HepG2 (cell line): ENCODE data around the gene INKA2. TPM values are rescaled to one million over a fixed set of nuclear protein-coding genes. Genes with fewer than 3 reads are reported as not detected.
A peak's percentile ranks its signal among the peaks of the same experiment; 100 is the strongest.

ENCODE experiments used
- ATF7 ChIP-seq, 2 experiments: fragments of 450-650 bp in 1 of 2; sonication (generic) in 1 of 2; formaldehyde crosslinking in 1 of 2; IDR thresholded peaks; 2 replicates each; pipeline versions ENCODE4 v1.4.0 to v1.6.1; 2016 to 2020; ENCODE audit warnings: antibody characterized with exemption in 1 of 2, mild to moderate bottlenecking in 1 of 2, missing genetic modification reagents in 1 of 2
- ATRX ChIP-seq: sonication (generic); formaldehyde crosslinking; IDR thresholded peaks from 2 replicates; pipeline ENCODE4 v1.4.0; 2020; ENCODE audit warnings: missing genetic modification reagents, borderline replicate concordance
- BATF2 ChIP-seq: sonication (generic); formaldehyde crosslinking; IDR thresholded peaks from 2 replicates; pipeline ENCODE4 v1.8.0; 2022; ENCODE audit warnings: mild to moderate bottlenecking, missing genetic modification reagents, moderate library complexity
- BHLHE40 ChIP-seq: IDR thresholded peaks from 2 replicates; pipeline ENCODE4 v1.6.1; 2011; ENCODE audit warnings: low read length, improper control_type of control experiment
- BRF2 ChIP-seq: sonication (generic); formaldehyde crosslinking; IDR thresholded peaks from 2 replicates; pipeline ENCODE4 v1.8.1; 2022; ENCODE audit warnings: mild to moderate bottlenecking, missing genetic modification reagents
- MED1 ChIP-seq: sonication (generic); formaldehyde crosslinking; IDR thresholded peaks from 2 replicates; pipeline ENCODE4 v1.4.0; 2020; ENCODE audit warnings: missing genetic modification reagents
- MED13 ChIP-seq: sonication (generic); formaldehyde crosslinking; IDR thresholded peaks from 2 replicates; pipeline ENCODE4 v1.5.0; 2020; ENCODE audit warnings: missing genetic modification reagents
- MLXIP ChIP-seq: sonication (generic); formaldehyde crosslinking; IDR thresholded peaks from 2 replicates; pipeline ENCODE4 v1.9.0; 2021; ENCODE audit warnings: missing genetic modification reagents, borderline replicate concordance
- XRCC5 ChIP-seq: fragments of 200-400 bp; formaldehyde crosslinking; optimal IDR thresholded peaks from 2 replicates; pipeline ENCODE3; 2017; ENCODE audit warnings: mild to moderate bottlenecking, low read length
- ZIK1 ChIP-seq: sonication (generic); formaldehyde crosslinking; IDR thresholded peaks from 2 replicates; pipeline ENCODE4 v1.5.0; 2020; ENCODE audit warnings: mild to moderate bottlenecking, low read depth, missing genetic modification reagents, borderline replicate concordance
- ZKSCAN8 ChIP-seq: IDR thresholded peaks from 2 replicates; pipeline ENCODE4 v1.6.1; 2016; ENCODE audit warnings: borderline replicate concordance, missing genetic modification reagents, missing compliant biosample characterization
- ZNF275 ChIP-seq: sonication (generic); formaldehyde crosslinking; IDR thresholded peaks from 2 replicates; pipeline ENCODE4 v1.8.0; 2022; ENCODE audit warnings: missing genetic modification reagents, mild to moderate bottlenecking, inconsistent platforms, borderline replicate concordance
- ZNF678 ChIP-seq: sonication (generic); formaldehyde crosslinking; IDR thresholded peaks from 2 replicates; pipeline ENCODE4 v1.4.0; 2020; ENCODE audit warnings: mild to moderate bottlenecking, missing genetic modification reagents
- ZNF713 ChIP-seq: sonication (generic); formaldehyde crosslinking; IDR thresholded peaks from 2 replicates; pipeline ENCODE4 v1.4.0; 2020; ENCODE audit warnings: mild to moderate bottlenecking, missing genetic modification reagents
- ZNF766 ChIP-seq: sonication (generic); formaldehyde crosslinking; IDR thresholded peaks from 2 replicates; pipeline ENCODE4 v1.5.0; 2020; ENCODE audit warnings: missing genetic modification reagents, borderline replicate concordance
- ZNF784 ChIP-seq: sonication (generic); formaldehyde crosslinking; IDR thresholded peaks from 2 replicates; pipeline ENCODE4 v1.5.1; 2020; ENCODE audit warnings: missing genetic modification reagents, mild to moderate bottlenecking, borderline replicate concordance
- ZSCAN31 ChIP-seq: sonication (generic); formaldehyde crosslinking; IDR thresholded peaks from 2 replicates; pipeline ENCODE4 v1.5.0; 2020; ENCODE audit warnings: low read depth, mild to moderate bottlenecking, missing genetic modification reagents
- ZUFSP ChIP-seq: sonication (generic); formaldehyde crosslinking; IDR thresholded peaks from 2 replicates; pipeline ENCODE4 v1.9.0; 2021; ENCODE audit warnings: missing genetic modification reagents, mild to moderate bottlenecking, borderline replicate concordance
- polyA plus RNA-seq, 8 experiments: library from polyadenylated mRNA; depleted of rRNA in 3 of 8; stranded (reverse) in 7 of 8; unstranded in 1 of 8; fragments of >200 nt; fragmentation: Illumina TruSeq in 4 of 8; extraction: Trizol in 4 of 8; gene quantifications; 2 replicates each; pipeline versions ENCODE4 v1.2.1 to v1.2.3, GENCODE V29; 2011 to 2016; ENCODE audit warnings: low read depth in 4 of 8, missing spikeins in 1 of 8, mixed read lengths in 1 of 8; ENCODE audit not compliant: insufficient read depth in 1 of 8
- total RNA-seq, 5 experiments: library from RNA; depleted of rRNA; stranded (reverse); fragments of >200 nt; fragmentation: Illumina TruSeq; extraction: Trizol; gene quantifications; 2 replicates each; pipeline ENCODE4 v1.2.3, GENCODE V29; 2016; ENCODE audit warnings: low read depth in 1 of 5

Gene INKA2
- total and polyA plus RNA-seq, 2 of the 13 experiments (the other 11 are each of a cell fraction or from before 2014, with no cell fraction given) = 2.6 to 4.6 TPM

GRCh38 chr1:111739194-111739924 lies at the start of gene INKA2 (continued):
- TF ChIP-seq XRCC5 (peak; percentile 8), ZIK1 (CRISPR knock-in tag) (peak; percentile 57; the same call in 1 of the 2 replicates), BATF2 (CRISPR knock-in tag) (peak; percentile 92; the same call in 1 of the 2 replicates), ZUFSP (no peak), ZNF713 (CRISPR knock-in tag) (no peak), ATF7 (IDR thresholded peaks at IDR 0.05) (no peak), ATF7 (CRISPR knock-in tag; IDR thresholded peaks at IDR 0.05) (no peak), ZNF275 (peak; percentile 90; the same call in 1 of the 2 replicates), BRF2 (no peak), MLXIP (CRISPR knock-in tag) (no peak), MED1 (CRISPR knock-in tag) (peak; percentile 55), ATRX (no peak), ZNF766 (CRISPR knock-in tag) (peak; percentile 85; the same call in 1 of the 2 replicates), MED13 (CRISPR knock-in tag) (peak; percentile 84; the same call in 1 of the 2 replicates), ZKSCAN8 (CRISPR knock-in tag) (0 out of 2 replicates have a peak, but pooled peaks have one; percentile 21), ZNF784 (CRISPR knock-in tag) (no peak; the same call in 1 of the 2 replicates), ZSCAN31 (CRISPR knock-in tag) (peak; percentile 60; the same call in 1 of the 2 replicates), ZNF678 (CRISPR knock-in tag) (no peak), BHLHE40 (peak; percentile 89)
